GM12801 (cell line): ENCODE data around the gene AFAP1.

Experiments
- TF ChIP-seq, protein P1 (sequence below): IDR thresholded peaks from one replicate; pipeline ENCODE4 v1.5.1; 2011; ENCODE audit warnings: control low read depth; ENCODE audit not compliant: insufficient read length; ENCODE audit errors: extremely low read depth

The AFAP1 gene

DNA sequence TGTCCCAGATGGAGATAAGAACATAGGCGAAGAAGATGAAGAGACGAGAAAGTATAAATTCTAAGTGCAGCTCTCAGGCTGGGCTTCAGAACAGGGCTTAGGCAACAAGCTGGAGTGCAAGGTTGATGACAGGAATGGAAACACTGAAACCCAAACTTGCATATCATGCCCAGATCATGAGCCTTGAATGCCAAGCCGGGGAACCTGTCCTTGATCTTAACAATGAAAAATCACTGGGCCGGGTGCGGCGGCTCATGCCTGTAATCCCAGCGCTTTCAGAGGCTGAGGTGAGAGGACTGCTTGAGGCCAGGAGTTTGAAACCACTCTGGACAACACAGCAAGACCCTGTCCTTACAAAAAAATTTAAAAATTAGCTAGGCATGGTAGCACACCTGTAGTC lies 17.2 kb downstream of the AFAP1 start:
- TF ChIP-seq, protein P1, sequence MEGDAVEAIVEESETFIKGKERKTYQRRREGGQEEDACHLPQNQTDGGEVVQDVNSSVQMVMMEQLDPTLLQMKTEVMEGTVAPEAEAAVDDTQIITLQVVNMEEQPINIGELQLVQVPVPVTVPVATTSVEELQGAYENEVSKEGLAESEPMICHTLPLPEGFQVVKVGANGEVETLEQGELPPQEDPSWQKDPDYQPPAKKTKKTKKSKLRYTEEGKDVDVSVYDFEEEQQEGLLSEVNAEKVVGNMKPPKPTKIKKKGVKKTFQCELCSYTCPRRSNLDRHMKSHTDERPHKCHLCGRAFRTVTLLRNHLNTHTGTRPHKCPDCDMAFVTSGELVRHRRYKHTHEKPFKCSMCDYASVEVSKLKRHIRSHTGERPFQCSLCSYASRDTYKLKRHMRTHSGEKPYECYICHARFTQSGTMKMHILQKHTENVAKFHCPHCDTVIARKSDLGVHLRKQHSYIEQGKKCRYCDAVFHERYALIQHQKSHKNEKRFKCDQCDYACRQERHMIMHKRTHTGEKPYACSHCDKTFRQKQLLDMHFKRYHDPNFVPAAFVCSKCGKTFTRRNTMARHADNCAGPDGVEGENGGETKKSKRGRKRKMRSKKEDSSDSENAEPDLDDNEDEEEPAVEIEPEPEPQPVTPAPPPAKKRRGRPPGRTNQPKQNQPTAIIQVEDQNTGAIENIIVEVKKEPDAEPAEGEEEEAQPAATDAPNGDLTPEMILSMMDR, result no peak

DNA sequence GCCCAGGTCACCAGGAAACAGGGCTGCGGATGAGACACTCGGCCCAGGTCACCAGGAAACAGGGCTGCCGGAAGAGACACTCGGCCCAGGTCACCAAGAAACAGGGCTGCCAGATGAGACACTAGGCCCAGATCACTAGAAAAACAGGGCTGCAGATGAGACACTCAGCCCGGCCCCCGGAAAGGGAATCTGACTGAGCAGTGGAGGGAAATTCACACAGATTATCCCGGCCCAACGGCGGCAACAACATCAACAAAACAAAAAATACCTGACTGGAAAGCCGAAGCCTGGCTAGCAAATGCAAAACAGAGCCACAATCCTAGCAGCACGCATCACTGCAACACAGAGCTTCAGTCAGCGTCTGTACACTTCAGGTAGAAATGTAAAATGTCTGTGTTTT lies 20.7 kb downstream of the AFAP1 start:
- TF ChIP-seq, protein P1, result no peak

DNA sequence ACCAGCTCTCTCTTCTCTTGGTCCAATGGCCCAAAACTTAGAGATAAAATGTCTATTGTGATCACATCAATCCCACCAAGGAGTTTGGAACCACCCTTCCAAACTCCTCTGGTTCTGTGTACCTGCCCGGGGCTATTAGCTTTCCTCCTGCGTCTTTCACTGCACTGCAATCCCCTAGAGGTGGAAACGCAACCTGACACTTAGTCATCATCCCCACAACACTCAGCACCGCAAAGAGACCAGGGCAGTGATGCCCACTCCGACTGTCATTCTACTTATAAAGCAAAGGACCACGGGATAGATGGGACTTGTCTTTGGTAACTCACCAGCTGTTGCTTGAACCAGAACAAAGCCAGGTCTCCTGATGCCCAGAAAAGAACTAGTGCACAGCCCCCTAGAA lies 22.0 kb downstream of the AFAP1 start:
- TF ChIP-seq, protein P1, result no peak

DNA sequence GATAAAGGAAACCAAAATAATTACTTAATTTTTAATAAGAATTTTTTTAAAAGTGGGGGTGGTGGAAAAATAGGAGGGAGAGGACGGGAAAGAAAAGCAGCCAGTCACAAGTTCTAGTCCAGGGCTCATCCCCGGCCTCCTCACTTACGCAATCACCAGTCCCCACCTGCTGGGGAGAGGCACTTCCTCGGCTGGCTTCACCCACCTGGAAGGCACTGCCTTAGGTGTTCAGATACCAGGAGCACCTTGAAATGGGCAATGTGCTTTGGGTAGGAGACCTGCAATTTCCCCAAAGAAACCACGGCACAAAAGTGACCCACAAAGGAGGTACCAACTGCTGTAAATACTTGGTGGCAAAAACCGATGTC lies 23.8 kb downstream of the AFAP1 start:
- TF ChIP-seq, protein P1, result no peak

DNA sequence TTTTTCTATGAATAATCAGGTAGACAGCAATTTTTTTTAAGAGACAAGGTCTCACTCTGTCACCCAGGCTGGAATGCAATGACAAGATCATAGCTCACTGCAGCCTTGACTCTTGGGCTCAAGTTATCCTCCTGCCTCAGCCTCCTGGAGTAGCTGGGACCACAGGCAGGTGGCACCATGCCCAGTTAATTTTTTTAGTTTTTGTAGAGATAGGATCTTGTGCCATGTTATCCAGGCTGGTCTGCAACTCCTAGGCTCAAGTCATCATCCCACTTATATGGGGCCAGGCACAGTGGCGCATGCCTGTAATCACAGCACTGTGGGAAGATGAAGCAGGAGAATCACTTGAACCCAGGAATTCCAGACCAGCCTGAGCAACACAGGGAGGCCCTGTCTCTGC lies 26.8 kb downstream of the AFAP1 start:
- TF ChIP-seq, protein P1, result no peak

DNA sequence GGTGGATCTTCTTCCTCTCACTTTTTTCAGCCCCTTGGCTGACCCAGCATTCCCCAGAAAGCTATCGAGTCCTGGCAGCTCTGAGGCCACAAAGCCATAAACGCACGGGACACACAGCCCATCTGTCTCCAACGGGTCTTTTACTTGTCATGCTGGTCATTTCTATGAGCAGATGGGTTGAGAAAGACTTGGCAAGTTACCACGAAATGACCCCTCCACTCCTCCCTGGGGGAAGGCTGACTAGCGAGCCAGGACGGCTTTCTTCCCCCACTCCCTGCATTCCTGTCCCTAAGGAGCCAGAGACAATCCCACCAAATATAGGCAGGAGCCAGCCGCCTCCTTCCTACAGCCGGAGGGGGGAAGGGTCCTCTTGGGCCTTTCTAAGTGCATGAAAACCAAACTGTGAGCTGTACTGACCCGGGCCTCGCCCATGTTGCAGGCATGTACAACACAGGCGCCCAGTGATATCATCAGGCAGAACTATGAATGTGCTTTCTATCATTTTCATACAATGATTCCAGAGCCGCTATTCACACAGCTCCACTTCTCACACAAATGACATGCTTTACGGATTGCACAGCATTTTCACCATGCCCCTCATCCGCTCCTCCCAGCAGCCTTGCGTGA lies 28.6 kb downstream of the AFAP1 start:
- TF ChIP-seq, protein P1, result no peak

DNA sequence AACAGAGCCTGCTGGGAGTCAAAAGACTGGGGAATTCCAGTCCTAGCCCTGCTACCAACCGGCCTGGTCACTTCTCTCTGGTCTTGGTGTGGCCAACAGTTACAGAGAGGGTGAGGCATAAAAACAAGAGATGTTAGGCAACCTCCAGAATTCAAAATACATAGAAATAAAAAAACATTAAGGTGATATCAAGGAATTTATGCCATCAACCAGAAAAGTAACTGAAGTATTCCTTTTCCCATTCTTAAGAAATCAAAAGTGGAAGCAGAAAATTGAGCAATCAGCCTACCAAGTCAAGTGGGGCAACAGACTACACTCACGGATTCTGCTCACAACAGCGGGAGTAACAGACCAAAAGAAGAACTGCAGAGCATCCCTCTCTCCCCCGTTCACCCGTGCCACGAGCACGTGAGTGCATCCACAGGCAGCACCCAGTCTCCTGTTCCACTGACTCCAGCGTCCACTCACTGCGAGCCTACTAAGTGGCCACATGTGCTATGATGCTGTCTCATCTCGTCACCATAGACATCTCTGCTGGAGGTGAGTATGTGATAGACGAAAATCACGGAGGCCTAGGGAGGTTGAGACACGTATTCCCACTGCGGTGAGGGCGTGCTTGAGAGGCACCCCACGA lies 29.3 kb downstream of the AFAP1 start:
- TF ChIP-seq, protein P1, result no peak
